Colonic mucosa (tissue), 4 donors: ENCODE data around the gene TAAR1. TPM values are rescaled to one million over a fixed set of nuclear protein-coding genes. Genes with fewer than 3 reads are reported as not detected.

Experiments used
- DNase-seq: peaks from one replicate; pipeline ENCODE4 v3.0.0-alpha.2; 2020
- H3K27ac ChIP-seq: fragments of 200-600 bp; one replicate; pipeline ENCODE4 v1.8.0; 2021
- H3K27me3 ChIP-seq: fragments of 200-600 bp; one replicate; pipeline ENCODE4 v1.8.0; 2021
- H3K36me3 ChIP-seq: fragments of 200-600 bp; one replicate; pipeline ENCODE4 v1.8.0; 2021
- H3K4me1 ChIP-seq: fragments of 200-600 bp; one replicate; pipeline ENCODE4 v1.8.0; 2021; ENCODE audit warnings: mild to moderate bottlenecking
- H3K4me3 ChIP-seq: fragments of 200-600 bp; one replicate; pipeline ENCODE4 v1.8.0; 2021
- H3K9ac ChIP-seq, 2 donors: one replicate each; pipeline ENCODE4 v1.7.0; 2013; ENCODE audit warnings: control low read depth in 2 of 2, low read depth in 2 of 2, low read length in 2 of 2
- H3K9me3 ChIP-seq: fragments of 200-600 bp; one replicate; pipeline ENCODE4 v1.8.0; 2021
- CTCF ChIP-seq: fragments of 200-600 bp; IDR thresholded peaks from one replicate; pipeline ENCODE4 v1.8.0; 2022; ENCODE audit warnings: antibody characterized with exemption, mild to moderate bottlenecking
- intact Hi-C: fragments of 100-400 bp; cut with DNase I; formaldehyde crosslinking; loops from one replicate; pipeline ENCODE4 v1.14.1; 2022
- total RNA-seq, 2 donors: library from RNA; stranded (reverse); fragmentation: NEBNext Ultra II Directional in 1 of 2; extraction: Animal tissue kit (Norgen Biotek cat#: 25700) in 1 of 2; gene quantifications; one replicate each; pipeline ENCODE4 v1.2.1, GENCODE V29; 2021
- donor health status: healthy.
- donor health status: DM: no; HTN: no; CAD: no.
- donor health status: DM: no; HTN: no; CAD: no.

TAAR1 gene
- total RNA-seq, 2 donors from 2014 or later, result not detected

GRCh38 chr6:132671295-132671694, 12.3 kb upstream of the TAAR1 start:
- DNase-seq, result no peak
- Histone ChIP-seq H3K27ac (no peak overlapping the region), H3K4me3 (no peak overlapping the region), H3K27me3 (no peaks in the 10 kb centered on the region), H3K4me1 (no peaks in the 10 kb centered on the region), H3K9me3 (no peaks in the 10 kb centered on the region), H3K9ac (no peak overlapping the region), H3K36me3 (no peaks in the 10 kb centered on the region)
- intact Hi-C loops, result no loop called here
- no peak for TF ChIP-seq CTCF

GRCh38 chr6:132669690-132670291, 10.8 kb upstream of the TAAR1 start:
- H3K36me3 ChIP-seq, result no peaks in the 10 kb centered on the region
- H3K9me3 ChIP-seq, result no peaks in the 10 kb centered on the region
- intact Hi-C loops, result loop anchor here (5.0 to 10.0 kb wide), 3 partner anchors 48 to 135 kb away; partner anchors contain the start of gene TAAR9
- no peak overlapping the region for H3K4me3 ChIP-seq
- no peak for DNase-seq
- H3K27me3 ChIP-seq, result no peaks in the 10 kb centered on the region
- H3K27ac ChIP-seq, result no peak overlapping the region
- TF ChIP-seq CTCF, result peak; percentile 31
- no peak overlapping the region for H3K9ac ChIP-seq
- no peaks in the 10 kb centered on the region for H3K4me1 ChIP-seq

GRCh38 chr6:132666118-132666517, 7.1 kb upstream of the TAAR1 start:
- intact Hi-C loops, result loop anchor here (5.0 to 10.0 kb wide), 3 partner anchors 51 to 131 kb away; partner anchors contain the start of gene TAAR9
- DNase-seq, result no peak
- Histone ChIP-seq H3K9ac (no peak overlapping the region), H3K36me3 (no peaks in the 10 kb centered on the region), H3K27ac (no peak overlapping the region), H3K9me3 (no peaks in the 10 kb centered on the region), H3K4me1 (no peaks in the 10 kb centered on the region), H3K4me3 (no peak overlapping the region), H3K27me3 (no peaks in the 10 kb centered on the region)
- TF ChIP-seq CTCF, result no peak

GRCh38 chr6:132664309-132665034, 5.5 kb upstream of the TAAR1 start:
- H3K27ac ChIP-seq, result no peak overlapping the region
- TF ChIP-seq CTCF, result no peak
- H3K9ac ChIP-seq, result no peak overlapping the region
- H3K4me1 ChIP-seq, result no peaks in the 10 kb centered on the region
- no peaks in the 10 kb centered on the region for H3K27me3 ChIP-seq
- H3K4me3 ChIP-seq, result no peak overlapping the region
- intact Hi-C loops, result loop anchor here (5.0 to 10.0 kb wide), 3 partner anchors 53 to 130 kb away; partner anchors contain the start of gene TAAR9
- H3K36me3 ChIP-seq, result no peaks in the 10 kb centered on the region
- DNase-seq, result no peak
- no peaks in the 10 kb centered on the region for H3K9me3 ChIP-seq

GRCh38 chr6:132663661-132664060, 4.7 kb upstream of the TAAR1 start:
- TF ChIP-seq CTCF, result no peak
- DNase-seq, result no peak
- H3K9me3 ChIP-seq, result no peaks in the 10 kb centered on the region
- no peak overlapping the region for H3K4me3 ChIP-seq
- no peak overlapping the region for H3K27ac ChIP-seq
- H3K36me3 ChIP-seq, result no peaks in the 10 kb centered on the region
- H3K9ac ChIP-seq, result no peak overlapping the region
- intact Hi-C loops, result loop anchor here (10.0 kb wide), 1 partner anchor 129 kb away; the partner anchor contains the start of gene TAAR9
- no peaks in the 10 kb centered on the region for H3K27me3 ChIP-seq
- no peaks in the 10 kb centered on the region for H3K4me1 ChIP-seq
